ENCODE data around the gene PDGFD.

Gene PDGFD

DNA sequence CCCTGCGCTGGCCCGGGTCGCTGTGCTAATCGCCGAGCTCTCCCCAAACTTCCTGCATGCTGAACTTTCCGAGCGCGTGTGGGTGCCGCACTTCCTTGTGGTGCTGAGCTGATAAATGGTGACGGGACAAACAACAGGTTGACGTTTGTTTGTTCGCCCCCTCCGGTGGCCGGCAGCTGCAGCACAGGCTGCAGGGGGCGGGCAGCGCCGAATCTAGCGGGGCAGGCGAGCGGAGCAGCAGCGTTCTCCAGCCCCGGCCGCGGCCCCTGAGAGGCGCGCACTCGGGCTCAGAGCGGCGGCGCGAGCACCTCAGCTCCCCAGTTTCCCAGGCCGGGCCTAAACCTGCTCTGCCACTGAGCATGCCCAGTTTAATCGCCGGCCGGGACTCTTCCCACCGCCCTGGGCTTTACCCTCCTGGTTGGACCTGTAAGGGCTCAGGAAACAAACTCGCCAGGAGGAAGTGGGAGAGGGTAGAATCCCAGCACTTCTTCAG lies at the start of gene PDGFD:
PDGFD (minus strand) TSS at position 120 of the 493 bp plus-strand sequence.
- peak; percentile 41 for DNase-seq

DNA sequence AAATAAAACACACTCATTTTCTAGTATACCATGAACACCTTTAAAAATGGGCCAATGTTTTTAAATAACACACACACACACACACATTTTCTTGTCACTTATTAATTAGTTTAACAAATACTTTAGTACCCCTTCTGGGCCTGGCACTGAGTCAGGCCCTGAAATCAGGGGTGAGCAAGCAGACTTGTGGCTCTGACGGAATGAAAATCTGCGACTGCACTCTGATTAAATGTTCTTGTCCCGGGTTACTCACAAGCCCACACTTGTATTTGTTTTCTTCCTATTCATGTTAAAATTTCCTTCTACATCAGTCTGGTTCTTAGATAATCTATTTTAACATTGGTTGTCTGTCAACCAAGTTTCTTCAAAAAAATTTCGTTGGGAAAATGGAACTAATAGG lies 43.0 kb upstream of the PDGFD start:
- DNase-seq: no peak

DNA sequence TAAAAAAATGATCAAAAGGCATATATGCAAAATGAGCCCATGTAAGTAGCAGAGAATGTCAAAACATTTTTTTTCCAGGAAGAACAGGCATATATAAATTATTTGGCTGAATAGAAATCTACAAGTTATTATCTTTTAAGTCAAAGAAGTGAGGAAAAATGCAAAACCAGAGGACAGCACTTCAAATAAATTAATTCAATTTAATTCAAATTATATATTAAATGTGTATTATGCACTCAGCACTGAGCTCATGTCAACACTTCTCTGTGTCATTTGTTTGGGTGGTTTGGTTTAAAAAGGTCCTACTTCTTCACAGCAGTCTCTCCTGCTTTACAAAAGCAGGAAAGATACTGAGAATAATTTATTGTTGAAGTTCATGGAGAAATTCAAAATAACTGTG lies 41.9 kb upstream of the PDGFD start:
- DNase-seq: no peak

DNA sequence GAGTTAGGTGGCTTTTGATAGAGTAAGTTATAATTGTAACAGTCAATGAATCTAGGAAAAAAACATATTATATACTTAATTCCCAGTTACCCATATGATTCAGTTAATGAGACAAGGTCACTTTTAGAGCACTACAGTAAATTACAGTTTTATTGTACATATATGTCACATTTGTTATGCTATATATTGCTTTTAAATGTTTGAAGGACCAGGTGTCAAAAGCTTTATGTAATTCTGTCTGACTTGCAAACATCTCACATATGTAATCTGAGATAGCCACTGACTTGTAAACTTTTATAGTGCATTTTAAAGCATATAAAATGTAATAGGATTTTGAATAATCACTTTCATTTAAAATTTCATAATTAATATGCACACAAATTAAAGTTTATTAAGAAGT lies 36.7 kb upstream of the PDGFD start:
- DNase-seq: no peak

DNA sequence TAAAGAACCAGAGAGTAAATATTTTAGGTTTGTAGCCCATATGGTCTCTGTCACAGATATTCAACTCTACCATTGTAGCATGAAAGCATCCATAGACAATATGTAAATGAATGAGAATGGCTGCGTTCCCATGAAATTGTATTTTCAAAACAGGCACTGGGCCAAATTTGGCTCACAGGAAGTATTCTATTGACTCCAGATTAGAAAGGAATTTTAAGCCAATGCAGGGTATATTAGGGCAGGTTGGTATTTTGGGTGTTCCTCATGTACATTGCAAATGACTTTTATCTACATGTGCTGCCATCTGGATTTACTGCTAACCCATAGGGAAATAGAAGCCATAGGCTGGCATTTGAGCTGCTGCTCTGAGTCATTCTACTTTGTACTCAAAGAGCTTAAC lies 35.1 kb upstream of the PDGFD start:
- no peak for DNase-seq

DNA sequence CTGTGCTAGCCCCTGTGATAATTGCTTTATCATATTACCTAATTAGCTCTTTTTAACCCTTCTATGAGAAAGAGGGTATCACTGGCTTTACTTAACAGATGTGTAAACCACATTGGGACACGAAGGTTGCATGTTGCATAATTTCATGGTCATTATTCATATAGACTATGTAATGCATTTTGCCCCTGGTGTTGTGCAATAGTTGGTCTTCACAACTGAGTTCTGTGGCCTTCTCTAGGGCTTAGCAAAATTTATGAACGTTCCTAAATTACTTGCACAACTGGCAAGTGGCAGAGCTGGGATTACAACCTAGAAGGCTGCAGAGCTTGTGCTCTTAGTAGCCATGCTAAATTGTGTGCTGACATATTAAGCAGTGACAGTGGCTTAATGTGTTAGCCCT lies 34.6 kb upstream of the PDGFD start:
- no peak for DNase-seq

DNA sequence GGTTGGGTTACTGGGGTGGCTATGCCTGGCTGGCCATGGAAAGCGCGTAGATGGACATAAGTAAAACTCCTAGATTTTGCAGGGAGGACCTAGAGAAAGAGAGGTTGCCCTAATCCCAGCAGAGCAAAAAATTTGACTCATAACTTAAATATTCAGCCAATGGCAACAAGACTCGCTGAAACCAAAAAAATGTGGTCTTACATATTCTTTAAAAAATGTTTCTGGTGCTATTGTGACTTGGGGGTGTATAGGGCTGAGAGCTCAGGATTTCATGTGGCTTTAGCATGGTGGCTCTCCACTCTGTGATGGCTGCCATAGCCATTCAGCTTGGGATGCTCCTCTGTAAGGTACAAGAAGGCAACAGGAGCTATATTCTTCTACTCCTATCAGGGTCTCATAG lies 27.2 kb upstream of the PDGFD start:
- DNase-seq: no peak

DNA sequence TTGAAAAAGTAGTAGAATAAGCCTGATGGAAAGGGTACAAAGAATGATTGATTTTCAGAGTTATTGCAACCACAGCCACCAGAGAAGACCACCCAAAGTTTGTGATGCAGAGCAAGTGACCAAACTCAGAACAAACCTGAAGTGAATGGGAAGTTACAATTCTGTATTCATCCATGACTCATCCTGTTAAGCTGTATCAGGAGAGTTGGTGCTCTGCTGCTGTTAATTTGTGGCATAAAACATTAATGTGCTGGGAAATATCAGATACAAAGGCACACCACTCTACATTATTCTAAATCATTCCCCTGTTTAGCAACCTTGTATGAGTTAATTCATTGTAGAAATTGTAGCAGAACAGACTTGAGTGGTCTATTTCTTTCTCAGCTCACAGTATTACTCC lies 19.6 kb upstream of the PDGFD start:
- DNase-seq: no peak

DNA sequence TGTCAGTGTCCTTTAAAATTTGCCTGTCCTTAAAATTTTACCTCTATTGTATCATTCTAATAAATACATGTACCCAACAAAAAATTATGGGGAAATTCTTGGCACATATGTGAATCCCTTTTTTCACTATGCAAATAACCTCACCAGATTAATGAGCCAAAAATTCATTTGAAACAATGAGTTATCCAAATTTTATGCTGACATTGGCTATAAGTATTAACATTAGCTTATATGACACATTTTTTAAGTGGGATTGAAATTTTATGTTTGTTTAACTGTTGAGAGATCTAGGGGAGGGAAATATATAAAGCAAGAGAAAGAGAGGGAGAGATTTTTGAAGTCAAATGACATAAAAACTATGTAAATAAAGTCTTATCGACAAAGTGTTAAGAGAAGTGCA lies 11.8 kb upstream of the PDGFD start:
- no peak for DNase-seq

DNA sequence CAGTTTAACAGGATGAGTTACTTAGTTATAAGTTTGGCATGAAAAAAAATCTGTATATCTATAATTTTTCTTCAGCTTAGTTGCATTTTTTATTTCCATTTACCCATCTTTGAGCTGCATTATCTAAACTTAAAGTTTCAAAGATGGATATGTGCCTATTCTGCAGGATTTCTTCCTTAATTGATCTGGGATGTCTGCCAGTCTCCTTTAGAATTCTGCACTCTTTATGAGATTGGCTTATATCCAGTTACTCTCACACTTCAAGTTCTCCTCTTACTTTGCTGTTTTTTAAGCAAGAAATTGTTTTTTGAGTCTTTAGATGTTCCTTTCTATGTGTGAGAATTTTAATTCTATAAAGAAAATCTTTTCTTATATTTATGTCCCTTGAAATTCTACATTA lies 5.1 kb upstream of the PDGFD start:
- DNase-seq: no peak

DNA sequence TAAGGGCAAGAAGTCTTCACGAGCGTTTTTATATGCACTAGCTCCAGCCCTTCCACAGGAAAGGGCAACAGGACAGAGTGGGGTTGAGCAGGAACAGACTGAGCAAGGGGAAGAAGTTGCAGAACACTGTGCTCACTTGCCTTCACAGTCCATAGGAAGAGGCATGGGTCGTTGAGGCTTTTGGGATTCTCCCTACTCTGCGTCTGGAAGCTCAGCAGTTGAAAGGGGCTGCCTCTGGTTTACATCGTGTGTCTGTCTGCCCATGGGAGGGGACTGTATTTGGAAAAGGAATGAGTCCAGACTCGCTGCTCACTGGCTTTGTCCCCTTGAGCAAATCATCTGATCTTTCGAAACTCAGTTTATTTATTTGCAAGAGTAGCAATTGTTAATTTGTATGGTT lies 1.1 kb upstream of the PDGFD start:
- no peak for DNase-seq

DNA sequence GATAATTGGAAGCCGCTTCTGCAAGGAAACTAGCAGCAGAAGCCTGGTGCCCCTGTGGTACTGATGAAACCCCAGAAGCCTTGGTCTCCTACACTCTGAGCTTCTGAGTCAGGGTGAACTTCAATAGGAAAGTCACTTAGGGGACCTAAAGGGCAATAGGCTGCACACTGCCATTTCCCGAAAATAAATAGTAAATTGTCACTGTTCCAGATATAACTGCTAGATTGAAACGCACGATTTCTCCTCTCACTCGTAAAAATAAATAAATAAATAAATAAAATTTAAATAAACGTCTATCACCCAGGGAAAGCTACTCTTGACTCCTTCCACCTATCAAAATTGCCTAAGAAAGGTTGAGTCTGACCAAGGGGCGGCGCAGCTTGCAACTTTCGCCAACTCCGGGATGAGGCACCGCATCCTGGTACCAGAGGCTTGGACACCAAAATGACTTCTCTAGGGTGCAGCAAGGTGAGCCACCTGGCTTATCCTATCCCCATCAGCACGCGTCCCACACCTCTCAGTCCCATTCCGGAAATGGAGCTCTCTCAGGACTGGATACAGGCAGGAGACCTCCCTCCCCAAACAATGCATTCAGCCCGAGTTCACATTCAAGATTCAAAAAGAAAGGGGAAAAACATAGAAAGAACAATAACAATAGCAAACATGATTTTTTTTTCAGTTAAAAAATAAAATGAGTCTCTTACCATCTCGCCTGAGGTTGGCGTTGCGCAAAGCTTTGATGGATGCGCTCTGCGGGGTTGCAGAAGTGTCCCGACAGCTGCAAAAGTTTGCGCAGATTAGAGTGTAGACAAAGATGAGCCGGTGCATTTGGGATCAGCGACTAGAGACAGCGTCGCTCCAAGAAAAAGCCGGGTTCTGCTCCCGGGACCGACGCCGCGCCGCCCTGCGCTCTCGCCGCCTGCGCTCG lies 583 bp downstream of the PDGFD start:
- DNase-seq: no peak

DNA sequence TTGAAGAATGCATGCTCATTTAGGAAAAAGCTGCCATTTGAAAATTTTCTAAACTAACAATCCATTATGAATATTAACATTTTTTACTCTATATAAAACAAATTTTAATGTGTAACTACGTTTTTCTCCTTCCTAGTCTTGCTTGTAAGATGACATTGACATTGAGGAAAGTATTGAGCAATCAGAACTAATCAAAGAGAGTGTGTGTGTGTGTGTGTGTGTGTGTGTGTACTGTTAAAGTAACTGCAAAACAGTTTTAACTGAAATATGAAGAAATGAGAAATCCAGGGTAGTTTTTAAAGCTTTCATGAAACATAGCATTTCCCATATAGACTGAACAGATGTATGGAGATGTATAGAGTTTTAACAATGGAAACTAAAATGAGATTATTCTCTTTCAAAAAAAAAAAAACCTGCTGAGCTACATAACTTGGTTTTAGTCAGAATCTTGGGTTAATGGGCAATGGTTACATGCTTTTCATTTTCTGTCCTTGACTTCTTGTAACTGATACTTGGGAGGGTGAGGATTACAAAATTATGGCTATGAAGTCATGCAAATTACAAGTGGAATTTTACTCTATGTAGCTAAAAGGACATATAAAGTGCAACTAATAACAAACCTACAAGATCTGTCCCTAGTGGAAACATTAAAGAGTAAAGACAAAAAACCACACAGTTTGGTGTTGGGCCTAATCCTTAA lies 2.0 kb downstream of the PDGFD start:
- DNase-seq: no peak

DNA sequence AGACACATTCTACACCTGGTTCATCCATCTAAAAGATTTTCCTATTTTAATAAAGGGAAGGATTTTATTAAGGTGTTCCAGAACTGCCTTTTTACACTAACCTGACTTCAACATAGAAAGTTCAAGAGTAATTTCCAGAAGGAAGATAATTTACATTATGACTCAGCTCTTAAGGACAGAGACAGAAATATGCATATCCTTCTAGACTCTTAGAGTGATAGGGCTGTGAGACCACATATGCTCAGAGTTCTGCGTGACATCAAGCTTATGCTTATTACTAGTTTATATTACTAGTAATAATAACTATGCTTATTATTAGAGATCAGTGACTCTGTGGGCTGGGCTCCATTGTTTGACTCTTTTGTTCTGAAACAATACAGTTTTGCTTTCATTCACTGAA lies 4.6 kb downstream of the PDGFD start:
- DNase-seq: no peak

DNA sequence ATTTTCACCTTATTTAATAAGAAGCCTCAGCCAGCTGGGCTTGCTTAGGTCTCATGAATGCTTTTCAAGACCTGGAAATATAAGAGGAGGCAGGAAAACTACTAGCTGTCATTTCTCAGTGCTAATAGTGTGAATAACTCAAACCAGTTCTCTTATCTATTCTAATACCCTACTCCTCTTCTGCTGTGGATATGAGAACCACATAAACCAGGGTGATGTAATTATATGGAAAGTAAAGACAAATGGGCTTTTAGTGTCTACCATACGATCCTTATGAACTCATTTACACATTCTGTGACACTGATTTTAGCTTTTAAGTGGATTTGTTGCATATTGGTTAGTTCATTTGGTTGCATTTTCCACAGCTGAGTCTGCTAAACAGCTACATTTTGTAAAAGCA lies 8.6 kb downstream of the PDGFD start:
- DNase-seq: no peak

DNA sequence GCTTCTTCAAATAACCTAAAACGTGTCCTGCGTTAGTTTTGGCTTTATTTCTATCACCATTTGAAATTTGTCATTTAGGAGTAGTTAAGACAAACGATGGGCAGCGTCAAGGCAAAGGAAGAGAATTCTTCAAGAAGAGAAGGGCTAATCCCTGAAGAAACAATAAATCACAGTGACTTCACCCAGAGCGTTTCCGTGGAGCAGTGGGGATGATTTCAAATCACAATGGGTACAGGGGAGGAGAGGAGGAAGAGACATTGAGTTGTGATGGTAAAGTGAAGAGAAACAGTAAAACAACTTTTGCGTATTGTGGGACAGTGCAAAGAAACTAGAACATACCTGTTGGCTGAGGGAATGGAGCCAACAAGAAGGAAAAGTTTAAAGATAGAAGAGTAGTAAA lies 9.7 kb downstream of the PDGFD start:
- DNase-seq: no peak

DNA sequence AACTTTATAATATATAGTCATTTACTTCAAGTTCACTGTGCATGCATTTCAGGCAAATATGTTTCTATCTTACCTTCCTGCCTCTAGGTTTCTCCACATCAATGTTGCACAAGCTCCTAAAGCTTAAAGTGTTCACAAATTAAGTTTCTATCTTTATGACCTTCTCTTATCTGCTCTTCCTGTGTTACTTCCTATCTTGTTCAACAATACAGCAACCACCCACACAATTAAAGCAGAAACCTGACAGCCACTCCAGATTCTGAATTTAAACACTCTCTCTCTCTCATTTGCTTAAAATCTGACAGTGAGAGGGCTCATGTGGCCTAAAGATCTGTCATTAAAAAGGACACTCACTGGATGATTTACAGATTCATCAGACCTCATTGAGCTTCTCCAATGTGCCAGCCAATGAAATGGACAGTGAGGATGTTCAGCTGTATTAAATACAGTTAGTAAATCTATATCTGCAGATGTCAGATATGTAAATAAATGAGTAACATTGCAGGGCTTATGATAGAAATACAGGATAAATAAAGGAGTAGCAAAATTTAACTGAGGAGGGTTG lies 10.9 kb downstream of the PDGFD start:
- DNase-seq: no peak

DNA sequence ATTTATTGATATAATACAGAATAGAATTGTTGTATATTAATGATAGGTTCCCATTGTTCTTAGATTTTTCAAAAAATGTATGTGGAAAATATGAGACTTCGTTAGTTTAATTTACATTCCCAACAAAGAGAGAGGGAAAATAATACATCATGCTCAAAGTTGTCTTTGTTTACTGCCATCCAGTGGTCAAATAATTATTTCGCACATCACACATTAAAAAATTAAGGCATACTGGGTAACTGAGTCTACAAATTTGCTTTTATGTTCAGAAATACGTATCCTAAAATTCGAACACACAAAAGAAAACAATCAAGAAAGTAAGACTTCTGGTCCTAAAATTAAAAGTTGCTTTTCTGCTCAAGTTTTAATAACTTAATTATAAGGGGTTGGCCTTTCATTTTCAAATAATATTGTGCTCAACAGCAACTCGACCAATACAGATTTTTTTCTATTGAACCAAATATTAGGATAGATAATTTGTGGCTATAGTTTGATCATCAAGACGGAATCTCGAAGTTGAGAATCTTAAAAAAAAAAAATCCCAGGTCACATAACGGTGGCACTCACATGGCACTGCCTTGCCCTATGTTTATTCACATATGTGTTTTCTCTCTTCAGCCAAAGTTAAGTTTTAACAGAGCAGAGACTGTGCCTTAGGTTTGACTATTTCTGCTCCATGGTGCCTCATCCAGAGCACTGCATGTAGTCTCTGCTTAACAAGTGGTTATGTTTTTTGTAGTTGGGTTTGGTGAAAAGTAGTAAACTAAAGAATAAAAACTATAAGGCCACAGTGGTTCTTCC lies 12.3 kb downstream of the PDGFD start:
- no peak for DNase-seq

DNA sequence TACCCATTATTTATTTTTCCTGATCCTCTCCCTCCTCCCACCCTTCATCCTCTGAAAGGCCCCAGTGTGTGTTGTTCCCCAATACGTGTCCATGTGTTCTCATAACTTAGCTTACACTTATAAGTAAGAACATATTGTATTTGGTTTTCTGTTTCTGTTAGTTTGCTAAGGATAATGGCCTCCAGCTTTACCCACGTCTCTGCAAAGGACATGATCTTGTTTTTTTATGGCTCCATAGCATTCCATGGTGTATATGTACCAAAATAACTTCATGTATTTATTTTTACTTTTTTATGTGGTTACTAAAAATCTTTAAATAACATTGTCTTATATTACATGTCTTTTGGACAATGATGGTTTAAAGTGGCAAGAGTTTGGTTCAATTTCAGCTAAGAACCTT lies 15.2 kb downstream of the PDGFD start:
- no peak for DNase-seq

DNA sequence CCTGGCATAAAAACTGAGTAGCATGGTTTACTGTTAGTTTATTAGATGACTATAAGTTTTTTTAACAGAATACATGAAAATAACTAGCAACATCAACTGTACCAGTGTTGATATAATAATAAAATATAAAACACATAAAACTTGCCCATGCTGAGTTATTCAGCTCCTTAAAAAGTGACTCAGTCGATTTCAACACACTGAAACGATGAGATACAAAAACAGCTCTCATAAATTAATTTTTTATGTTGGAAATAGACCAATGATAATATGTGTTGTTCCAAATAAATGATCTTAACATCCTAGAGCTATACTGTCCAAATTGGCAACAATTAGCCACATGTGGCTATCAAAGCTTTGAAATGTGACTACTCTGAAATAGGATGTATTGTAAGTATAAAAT lies 15.9 kb downstream of the PDGFD start:
- DNase-seq: no peak

DNA sequence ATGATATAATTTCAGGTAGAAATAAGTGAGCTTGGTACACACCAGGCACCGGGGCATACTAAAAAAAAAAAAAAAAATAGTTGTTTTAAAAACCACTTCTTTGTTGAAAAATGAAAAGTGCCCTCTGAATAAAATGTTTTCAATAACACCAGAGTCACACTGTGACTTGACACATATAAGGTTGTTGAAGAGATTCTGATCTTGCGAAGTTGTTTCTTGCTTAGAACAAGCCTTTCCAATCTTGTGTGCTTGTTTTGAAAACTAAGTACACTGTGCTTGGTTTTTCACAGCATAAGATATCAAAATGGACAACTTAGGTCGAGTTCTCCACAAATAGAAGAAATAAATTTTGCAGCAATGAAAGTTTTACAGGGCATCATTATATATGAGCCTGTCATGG lies 17.0 kb downstream of the PDGFD start:
- DNase-seq: no peak

DNA sequence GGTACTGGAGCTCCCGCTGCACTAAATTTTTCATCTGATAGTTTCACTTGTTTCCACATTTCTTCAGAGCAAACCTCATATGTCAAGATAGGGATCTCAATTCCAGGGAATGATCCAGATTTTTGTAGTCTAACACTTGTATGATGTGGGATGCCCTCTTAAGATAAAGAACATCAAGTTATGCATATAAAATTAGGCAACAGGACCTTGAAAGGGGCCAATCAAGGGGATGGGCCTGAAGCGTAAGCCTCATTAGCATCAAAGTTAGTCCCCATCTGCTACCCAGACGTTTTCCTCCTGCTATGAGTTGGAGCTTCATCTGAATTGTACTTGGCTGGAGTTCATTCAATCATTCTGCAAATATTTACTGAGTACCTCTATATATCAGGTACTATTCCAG lies 17.5 kb downstream of the PDGFD start:
- DNase-seq: no peak

DNA sequence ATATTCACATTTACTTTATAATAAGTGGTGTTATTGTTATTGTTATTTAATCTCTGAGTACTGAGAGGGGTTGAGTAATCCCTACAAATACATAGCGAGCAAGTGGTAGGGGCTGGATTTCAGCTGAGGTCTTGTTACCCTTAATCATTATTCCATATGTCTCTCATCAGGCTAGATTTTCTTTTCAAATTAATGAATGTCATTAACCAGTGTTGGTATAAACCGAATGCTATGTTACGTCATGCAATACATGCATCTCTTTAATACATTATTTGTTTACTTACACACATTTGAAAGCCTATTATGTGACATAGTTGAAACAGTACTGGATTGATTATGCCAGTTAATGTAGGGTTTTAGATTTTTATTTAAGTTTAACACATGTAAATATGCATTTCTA lies 18.9 kb downstream of the PDGFD start:
- no peak for DNase-seq

All from activated CD4-positive, alpha-beta T cell treated with anti-CD3 and anti-CD28 coated beads, Interleukin-2, amount 50 U/mL, for 16 hours (primary cell).